Stimulated activated naive CD8-positive, alpha-beta T cell treated with anti-CD3 and anti-CD28 coated beads, Interleukin-15, Interleukin-2, amounts not matched to agents 100 ng/mL and 50 ng/mL, for 24 hours (primary cell): ENCODE data around the gene PIM1.
"Not testable (repeated sequence)": the region's sequence is repeated elsewhere in the genome, so short reads cannot be mapped to it uniquely, and the experiment has no call there.

Experiments
- H3K27ac Mint-ChIP-seq: one replicate; pipeline ENCODE4 v1.8.0; 2021; ENCODE audit warnings: mild to moderate bottlenecking, mixed read lengths
- H3K27me3 Mint-ChIP-seq: one replicate; pipeline ENCODE4 v1.8.0; 2021; ENCODE audit warnings: mixed read lengths
- H3K36me3 Mint-ChIP-seq: one replicate; pipeline ENCODE4 v1.8.0; 2021; ENCODE audit warnings: low read depth, mixed read lengths
- H3K4me1 Mint-ChIP-seq: one replicate; pipeline ENCODE4 v1.8.0; 2021; ENCODE audit warnings: low read depth, mixed read lengths
- H3K4me3 Mint-ChIP-seq: one replicate; pipeline ENCODE4 v1.8.0; 2021; ENCODE audit warnings: mild to moderate bottlenecking, mixed read lengths
- H3K9me3 Mint-ChIP-seq: one replicate; pipeline ENCODE4 v1.8.0; 2021; ENCODE audit warnings: mixed read lengths

The PIM1 gene

DNA sequence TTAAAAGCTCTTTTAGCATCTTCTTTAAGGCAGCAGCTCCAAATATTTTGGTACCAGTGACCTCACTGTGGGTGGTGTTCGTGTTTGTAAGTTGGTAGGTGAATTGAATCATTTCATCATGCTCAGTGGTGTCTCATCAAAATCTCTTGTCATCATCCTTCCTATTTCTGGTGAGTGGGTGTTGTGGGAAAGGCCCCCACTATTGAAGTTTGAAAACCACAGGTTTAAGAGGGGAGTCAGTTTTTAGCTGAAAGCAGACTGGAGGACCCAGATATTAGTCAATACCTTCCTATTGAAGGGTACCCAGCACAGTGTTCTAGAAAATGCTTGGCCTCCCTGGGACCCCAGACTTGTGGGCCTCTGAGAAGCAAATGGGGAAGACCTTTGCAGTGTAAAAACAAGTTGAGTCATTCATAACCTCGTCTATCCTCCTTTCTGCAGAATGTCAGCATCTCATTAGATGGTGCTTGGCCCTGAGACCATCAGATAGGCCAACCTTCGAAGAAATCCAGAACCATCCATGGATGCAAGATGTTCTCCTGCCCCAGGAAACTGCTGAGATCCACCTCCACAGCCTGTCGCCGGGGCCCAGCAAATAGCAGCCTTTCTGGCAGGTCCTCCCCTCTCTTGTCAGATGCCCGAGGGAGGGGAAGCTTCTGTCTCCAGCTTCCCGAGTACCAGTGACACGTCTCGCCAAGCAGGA, 3.7 kb downstream of the PIM1 start:
- no peaks in the 10 kb centered on the region for H3K27me3 Mint-ChIP-seq
- peak overlapping the region; percentile 94 for H3K4me3 Mint-ChIP-seq
- H3K36me3 Mint-ChIP-seq: peaks cover 59% of the 10 kb centered on the region
- H3K9me3 Mint-ChIP-seq: no peaks in the 10 kb centered on the region
- H3K27ac Mint-ChIP-seq: peak overlapping the region; percentile 92
- H3K4me1 Mint-ChIP-seq: peaks cover 70% of the 10 kb centered on the region

DNA sequence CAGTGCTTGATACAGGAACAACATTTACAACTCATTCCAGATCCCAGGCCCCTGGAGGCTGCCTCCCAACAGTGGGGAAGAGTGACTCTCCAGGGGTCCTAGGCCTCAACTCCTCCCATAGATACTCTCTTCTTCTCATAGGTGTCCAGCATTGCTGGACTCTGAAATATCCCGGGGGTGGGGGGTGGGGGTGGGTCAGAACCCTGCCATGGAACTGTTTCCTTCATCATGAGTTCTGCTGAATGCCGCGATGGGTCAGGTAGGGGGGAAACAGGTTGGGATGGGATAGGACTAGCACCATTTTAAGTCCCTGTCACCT, 4.2 kb downstream of the PIM1 start:
- H3K4me3 Mint-ChIP-seq: peak overlapping the region; percentile 94
- H3K27ac Mint-ChIP-seq: peak overlapping the region; percentile 92
- H3K4me1 Mint-ChIP-seq: peaks cover 65% of the 10 kb centered on the region
- no peaks in the 10 kb centered on the region for H3K9me3 Mint-ChIP-seq
- H3K27me3 Mint-ChIP-seq: no peaks in the 10 kb centered on the region
- peaks cover 59% of the 10 kb centered on the region for H3K36me3 Mint-ChIP-seq

- Mint-ChIP-seq H3K4me3 (peak overlapping the region; percentile 94), H3K27me3 (no peaks in the 10 kb centered on the region), H3K27ac (peak overlapping the region; percentile 92), H3K9me3 (no peaks in the 10 kb centered on the region), H3K36me3 (peaks cover 59% of the 10 kb centered on the region), H3K4me1 (peaks cover 62% of the 10 kb centered on the region)
Observed at GRCh38 chr6:37174515-37175331, 4.8 kb downstream of the PIM1 start.

DNA sequence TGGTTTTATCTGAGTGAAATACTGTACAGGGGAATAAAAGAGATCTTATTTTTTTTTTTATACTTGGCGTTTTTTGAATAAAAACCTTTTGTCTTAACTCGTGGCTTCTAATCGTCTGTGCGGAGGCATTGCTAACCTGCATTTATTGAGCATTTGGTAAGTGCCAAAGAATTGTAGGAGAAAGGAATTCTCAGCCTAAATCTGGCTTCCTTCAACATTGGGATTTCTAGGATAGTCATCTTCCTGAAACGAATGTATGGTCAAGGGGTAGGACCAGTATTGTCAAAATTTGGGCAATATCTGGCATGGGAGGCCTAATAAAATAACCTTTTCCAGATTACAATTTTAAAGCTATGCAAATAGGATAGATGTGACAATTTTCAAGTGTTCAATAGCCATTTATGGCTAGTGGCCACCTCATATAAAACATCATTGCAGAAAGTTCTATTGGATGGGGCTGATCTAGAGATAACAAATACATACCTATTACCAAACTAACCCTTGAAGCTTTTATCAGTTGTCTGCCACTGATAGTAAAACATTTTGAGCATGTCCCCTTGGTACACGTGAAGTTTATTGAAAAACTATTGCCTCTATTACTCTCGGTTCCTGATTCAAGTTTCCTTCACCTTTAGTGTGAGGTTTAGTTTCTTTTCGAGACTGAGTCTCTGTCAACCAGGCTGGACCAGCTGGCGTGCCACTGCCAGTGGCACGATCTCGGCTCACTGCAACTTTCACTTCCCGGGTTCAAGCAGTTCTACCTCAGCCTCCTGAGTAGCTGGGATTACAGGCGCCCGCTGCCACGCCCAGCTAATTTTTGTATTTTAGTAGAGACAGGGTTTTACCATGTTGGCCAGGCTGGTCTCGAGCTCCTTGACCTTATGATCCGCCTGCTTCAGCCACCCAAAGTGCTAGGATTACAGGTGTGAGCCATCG, 5.6 kb downstream of the PIM1 start:
- H3K36me3 Mint-ChIP-seq: peaks cover 59% of the 10 kb centered on the region
- H3K27me3 Mint-ChIP-seq: no peaks in the 10 kb centered on the region
- no peaks in the 10 kb centered on the region for H3K9me3 Mint-ChIP-seq
- peak overlapping the region; percentile 94 for H3K4me3 Mint-ChIP-seq
- peak overlapping the region; percentile 92 for H3K27ac Mint-ChIP-seq
- H3K4me1 Mint-ChIP-seq: peaks cover 62% of the 10 kb centered on the region

- Mint-ChIP-seq H3K9me3 (no peaks in the 10 kb centered on the region), H3K27me3 (no peaks in the 10 kb centered on the region), H3K4me3 (no peak overlapping the region), H3K36me3 (peaks cover 54% of the 10 kb centered on the region), H3K27ac (peak overlapping the region; percentile 92), H3K4me1 (peaks cover 66% of the 10 kb centered on the region)
Observed at GRCh38 chr6:37176268-37177076, 6.5 kb downstream of the PIM1 start.

DNA sequence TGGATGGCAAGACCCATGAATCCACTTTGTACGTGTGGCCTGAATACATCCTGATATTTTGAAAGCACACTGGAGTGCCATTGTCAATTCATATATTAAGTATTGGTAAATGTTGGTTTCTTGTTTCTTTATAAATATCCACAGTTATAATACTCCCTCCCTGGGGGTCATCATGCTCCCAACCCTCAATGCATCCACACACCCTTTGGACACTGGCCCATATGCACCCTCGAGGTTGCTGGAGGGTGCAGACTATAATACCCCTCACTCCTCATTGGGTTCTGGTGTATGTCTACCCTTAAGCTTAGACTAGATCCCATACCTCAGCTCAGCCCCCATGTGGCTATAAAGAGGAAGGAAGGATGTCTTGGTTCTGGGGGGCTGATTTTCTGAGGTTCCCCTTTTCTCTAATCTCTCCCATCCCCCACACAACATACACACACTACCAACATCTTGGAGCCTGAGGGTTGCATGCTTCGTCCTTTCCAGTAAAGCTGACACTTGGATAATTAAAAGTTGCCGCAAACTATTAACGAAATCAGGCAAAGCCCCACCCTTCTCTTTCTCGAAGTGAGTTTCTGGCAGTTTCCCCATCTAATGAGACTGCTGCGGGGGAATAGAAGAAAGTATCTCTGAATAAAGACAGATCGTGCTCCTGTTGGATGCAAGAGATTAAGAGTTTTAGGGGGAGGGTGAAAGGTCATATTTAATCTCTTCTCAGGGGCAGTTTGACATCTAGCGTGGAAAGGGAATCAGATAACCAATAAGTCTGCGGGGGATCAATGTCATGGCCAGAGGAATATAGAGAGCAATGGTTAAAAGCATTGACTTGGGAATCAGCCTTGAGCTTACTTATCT, 7.4 kb downstream of the PIM1 start:
- Mint-ChIP-seq H3K4me3 (no peak overlapping the region), H3K36me3 (peaks cover 46% of the 10 kb centered on the region), H3K9me3 (no peaks in the 10 kb centered on the region)

DNA sequence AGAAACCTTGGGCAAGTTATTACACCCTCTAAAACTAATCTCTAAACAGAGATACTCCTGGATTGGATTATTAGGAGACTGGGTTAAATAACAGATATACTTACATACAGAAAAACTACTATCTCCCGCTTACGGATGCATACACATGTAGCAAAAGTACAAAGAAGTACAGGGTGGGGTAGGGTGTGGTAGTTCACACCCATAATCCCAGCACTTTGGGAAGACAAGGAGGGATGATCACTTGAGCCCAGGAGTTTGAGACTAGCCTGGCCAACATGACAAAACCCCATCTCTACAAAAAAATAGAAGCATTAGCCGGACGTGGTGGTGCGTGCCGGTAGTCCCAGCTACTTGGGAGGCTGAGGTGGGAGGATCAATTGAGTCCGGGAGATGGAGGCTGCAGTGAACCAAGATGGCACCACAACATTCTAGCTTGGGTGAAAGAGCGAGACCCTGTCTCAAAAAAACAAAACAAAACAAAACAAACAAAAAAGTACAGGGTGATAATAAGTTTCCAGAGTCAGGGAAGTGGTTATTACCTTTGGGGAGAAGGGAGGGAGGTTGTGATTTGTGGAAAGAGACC, 8.1 kb downstream of the PIM1 start:
- H3K27me3 Mint-ChIP-seq: no peaks in the 10 kb centered on the region
- H3K4me3 Mint-ChIP-seq: no peak overlapping the region
- H3K9me3 Mint-ChIP-seq: no peaks in the 10 kb centered on the region
- peaks cover 68% of the 10 kb centered on the region for H3K4me1 Mint-ChIP-seq
- H3K36me3 Mint-ChIP-seq: peaks cover 38% of the 10 kb centered on the region
- peak overlapping the region; percentile 63 for H3K27ac Mint-ChIP-seq

More for the DNA sequence above, 7.4 kb downstream of the PIM1 start:
- Mint-ChIP-seq H3K27me3 (no peaks in the 10 kb centered on the region), H3K27ac (peak overlapping the region; percentile 63), H3K4me1 (peaks cover 69% of the 10 kb centered on the region)

DNA sequence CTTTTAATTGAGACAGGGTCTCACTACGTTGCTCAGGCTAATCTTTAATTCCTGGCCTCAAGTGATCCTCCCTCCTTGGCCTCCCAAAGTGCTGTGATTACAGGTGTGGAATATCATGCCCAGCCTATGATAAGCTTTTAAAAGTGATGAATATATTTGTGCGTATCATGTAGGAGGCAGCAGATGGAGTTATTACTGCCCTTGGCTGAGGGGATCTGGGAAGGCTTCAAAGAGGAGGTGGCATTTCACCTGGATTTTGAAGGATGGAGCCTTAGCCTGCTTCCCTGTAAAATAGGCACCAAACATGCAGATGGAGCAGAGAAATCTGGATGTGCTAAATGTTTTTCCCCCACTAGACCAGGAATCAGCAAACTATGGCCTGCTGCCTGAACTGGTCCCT, 10.1 kb downstream of the PIM1 start:
- Mint-ChIP-seq H3K4me1 (peaks cover 62% of the 10 kb centered on the region), H3K27me3 (no peaks in the 10 kb centered on the region), H3K9me3 (no peaks in the 10 kb centered on the region), H3K27ac (no peak overlapping the region), H3K4me3 (no peak overlapping the region), H3K36me3 (peaks cover 18% of the 10 kb centered on the region)

- not testable (repeated sequence) for H3K27me3 Mint-ChIP-seq, H3K4me3 Mint-ChIP-seq, H3K27ac Mint-ChIP-seq, H3K9me3 Mint-ChIP-seq
- Mint-ChIP-seq H3K4me1 (peaks cover 60% of the 10 kb centered on the region), H3K36me3 (peaks cover 13% of the 10 kb centered on the region)
Observed at GRCh38 chr6:37180610-37181009, 10.7 kb downstream of the PIM1 start.

GRCh38 chr6:37182736-37183590, 13.0 kb downstream of the PIM1 start:
- H3K27me3 Mint-ChIP-seq: no peaks in the 10 kb centered on the region
- peak overlapping the region; percentile 96 for H3K27ac Mint-ChIP-seq
- no peaks in the 10 kb centered on the region for H3K36me3 Mint-ChIP-seq
- no peaks in the 10 kb centered on the region for H3K9me3 Mint-ChIP-seq
- peaks cover 59% of the 10 kb centered on the region for H3K4me1 Mint-ChIP-seq
- peak overlapping the region; percentile 62 for H3K4me3 Mint-ChIP-seq

- H3K4me1 Mint-ChIP-seq: peaks cover 80% of the 10 kb centered on the region
- peak overlapping the region; percentile 73 for H3K27ac Mint-ChIP-seq
- not testable (repeated sequence) for H3K9me3 Mint-ChIP-seq, H3K27me3 Mint-ChIP-seq, H3K4me3 Mint-ChIP-seq, H3K36me3 Mint-ChIP-seq
Observed at GRCh38 chr6:37185949-37186720, 16.2 kb downstream of the PIM1 start.
